ENCODE results near the gene HOXC11.

The HOXC11 gene

DNA sequence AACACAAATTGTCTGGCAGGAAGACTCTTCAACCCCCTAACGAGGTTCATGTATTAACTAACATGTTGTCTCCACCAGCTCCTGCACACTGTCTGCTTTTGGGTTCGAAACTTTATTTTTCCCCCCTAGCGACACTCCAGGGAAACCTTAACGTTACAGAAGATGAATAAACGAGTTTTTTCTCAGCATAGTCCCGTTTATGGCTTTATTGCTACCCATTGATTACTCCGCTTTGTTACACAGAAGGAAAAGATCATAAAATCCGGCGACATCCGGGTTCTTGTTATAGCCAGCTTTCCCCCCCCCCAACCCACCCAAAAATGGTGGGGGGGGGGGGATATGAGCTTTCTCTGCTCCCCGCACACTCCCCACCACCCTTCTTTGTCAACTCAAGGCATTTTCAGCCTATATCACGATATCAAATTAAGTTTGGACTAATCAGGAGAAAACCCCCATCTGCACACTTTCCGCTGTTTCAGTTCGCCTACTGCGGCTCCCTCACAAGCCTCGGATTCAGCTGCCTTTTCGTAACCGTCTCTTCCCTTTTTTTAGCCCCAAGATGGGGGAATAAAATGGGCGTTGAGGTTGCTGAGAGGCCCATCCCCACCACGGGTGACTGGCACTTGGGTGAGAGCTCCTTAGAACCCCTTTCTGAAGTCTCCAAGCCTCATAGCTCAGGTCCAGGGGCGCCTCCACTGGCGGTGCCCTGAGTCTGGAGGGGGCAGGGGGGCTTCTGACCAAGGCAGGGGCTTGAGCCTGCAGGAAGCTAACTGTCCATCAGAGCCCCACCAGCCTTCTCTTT is 53.9 kb downstream of the HOXC11 start:
- Mint-ChIP-seq H3K27ac (no peak overlapping the region), H3K4me1 (ENCODE audit: low read depth) (peaks cover 15% of the 10 kb centered on the region), H3K36me3 (ENCODE audit: low read depth) (no peaks in the 10 kb centered on the region), H3K4me3 (no peak overlapping the region), H3K9me3 (no peaks in the 10 kb centered on the region), H3K27me3 (peaks cover 88% of the 10 kb centered on the region)

All from stimulated activated naive CD8-positive, alpha-beta T cell treated with anti-CD3 and anti-CD28 coated beads, Interleukin-15, Interleukin-2, amounts not matched to agents 100 ng/mL and 50 ng/mL, for 24 hours (primary cell).